ENCODE measurements around the gene CA10. TPM values are rescaled to one million over a fixed set of nuclear protein-coding genes. Genes with fewer than 3 reads are reported as not detected.

The CA10 gene
- total and polyA plus RNA-seq, 9 of the 15 experiments (the other 6 are each of a cell fraction or from before 2014, with no cell fraction given): not detected

- TF ChIP-seq CHD7 (IDR thresholded peaks at IDR 0.05; ENCODE audit: low read depth, low read length) (no peak), POLR3G (IDR thresholded peaks at IDR 0.05; ENCODE audit: extremely low read depth, insufficient read length, insufficient replicate concordance) (no peak), E2F3 (CRISPR knock-in tag; IDR thresholded peaks at IDR 0.05) (no peak), ZNF512 (tag; IDR thresholded peaks at IDR 0.05) (no peak), NCOA4 (IDR thresholded peaks at IDR 0.05; ENCODE audit: partially characterized antibody) (no peak), ATF1 (CRISPR knock-in tag; IDR thresholded peaks at IDR 0.05) (no peak), ATF1 (tag; IDR thresholded peaks at IDR 0.05) (no peak), ZFX (CRISPR knock-in tag; IDR thresholded peaks at IDR 0.05) (no peak), TEAD4 (IDR thresholded peaks at IDR 0.05; ENCODE audit: low read length) (no peak), TEAD4 (CRISPR knock-in tag; IDR thresholded peaks at IDR 0.05; ENCODE audit: borderline replicate concordance) (no peak)
Measured at GRCh38 chr17:51647826-51648225, 510.7 kb downstream of the CA10 start (continued).

All from K562 (cell line).